Type B pancreatic cell (in vitro differentiated cells): ENCODE results near the gene ILKAP. TPM values are rescaled to one million over a fixed set of nuclear protein-coding genes. Genes with fewer than 3 reads are reported as not detected.

Experiments
- DNase-seq: peaks from one replicate; pipeline ENCODE4 v3.0.0; 2021; ENCODE audit warnings: mixed read lengths; ENCODE audit not compliant: unreplicated experiment; ENCODE audit errors: extremely low spot score
- H3K27ac Mint-ChIP-seq: 2 replicates; pipeline ENCODE4 v1.8.0; 2021; ENCODE audit warnings: mild to moderate bottlenecking, mixed read lengths
- H3K27me3 Mint-ChIP-seq: 2 replicates; pipeline ENCODE4 v1.8.0; 2021; ENCODE audit warnings: mixed read lengths
- H3K36me3 Mint-ChIP-seq: 2 replicates; pipeline ENCODE4 v1.8.0; 2021; ENCODE audit warnings: mixed read lengths
- H3K4me1 Mint-ChIP-seq: one replicate; pipeline ENCODE4 v1.8.0; 2021; ENCODE audit warnings: mixed read lengths; ENCODE audit not compliant: unreplicated experiment
- H3K4me3 Mint-ChIP-seq: 2 replicates; pipeline ENCODE4 v1.8.0; 2021; ENCODE audit warnings: mild to moderate bottlenecking, mixed read lengths
- H3K9me3 Mint-ChIP-seq: 2 replicates; pipeline ENCODE4 v1.8.0; 2021; ENCODE audit warnings: mixed read lengths
- CTCF ChIP-seq: fragments of 200-600 bp; sonication (generic); conservative IDR thresholded peaks from 2 replicates; pipeline ENCODE4 v1.5.0; 2021; ENCODE audit warnings: antibody characterized with exemption, mild to moderate bottlenecking
- total RNA-seq: library from RNA; stranded (reverse); gene quantifications from 2 replicates; pipeline ENCODE4 v1.2.1, GENCODE V29; 2021; ENCODE audit warnings: low replicate concordance

Gene ILKAP
- total RNA-seq, 1 donor from 2014 or later: 50.4 TPM

GRCh38 chr2:238238311-238238765, 34.8 kb upstream of the ILKAP start:
- Mint-ChIP-seq H3K4me1 (peaks cover 7% of the 10 kb centered on the region), H3K27me3 (peaks cover 43% of the 10 kb centered on the region), H3K9me3 (no peaks in the 10 kb centered on the region), H3K4me3 (peak overlapping the region; percentile 71), H3K27ac (no peak overlapping the region), H3K36me3 (no peaks in the 10 kb centered on the region)
- no peak for TF ChIP-seq CTCF
- no peak for DNase-seq

- H3K4me3 Mint-ChIP-seq: peak overlapping the region; percentile 69
- no peak overlapping the region for H3K27ac Mint-ChIP-seq
- no peak for TF ChIP-seq CTCF
- H3K9me3 Mint-ChIP-seq: no peaks in the 10 kb centered on the region
- H3K4me1 Mint-ChIP-seq: peaks cover 7% of the 10 kb centered on the region
- no peaks in the 10 kb centered on the region for H3K36me3 Mint-ChIP-seq
- no peak for DNase-seq
- H3K27me3 Mint-ChIP-seq: peaks cover 46% of the 10 kb centered on the region
These were observed 34.1 kb upstream of the ILKAP start for GRCh38 chr2:238237431-238238135.

GRCh38 chr2:238236571-238236970, 33.1 kb upstream of the ILKAP start:
- peak overlapping the region; percentile 40 for H3K4me3 Mint-ChIP-seq
- H3K9me3 Mint-ChIP-seq: no peaks in the 10 kb centered on the region
- no peak for TF ChIP-seq CTCF
- no peak overlapping the region for H3K27ac Mint-ChIP-seq
- peaks cover 49% of the 10 kb centered on the region for H3K27me3 Mint-ChIP-seq
- no peaks in the 10 kb centered on the region for H3K36me3 Mint-ChIP-seq
- no peak for DNase-seq
- no peaks in the 10 kb centered on the region for H3K4me1 Mint-ChIP-seq

- no peak for TF ChIP-seq CTCF
- Mint-ChIP-seq H3K27ac (no peak overlapping the region), H3K27me3 (peaks cover 52% of the 10 kb centered on the region), H3K4me3 (peak overlapping the region; percentile 40), H3K4me1 (no peaks in the 10 kb centered on the region), H3K9me3 (no peaks in the 10 kb centered on the region), H3K36me3 (no peaks in the 10 kb centered on the region)
- no peak for DNase-seq
These were observed 32.4 kb upstream of the ILKAP start for GRCh38 chr2:238235856-238236255.

- DNase-seq: no peak
- peak overlapping the region; percentile 40 for H3K4me3 Mint-ChIP-seq
- peaks cover 4% of the 10 kb centered on the region for H3K4me1 Mint-ChIP-seq
- H3K36me3 Mint-ChIP-seq: no peaks in the 10 kb centered on the region
- H3K9me3 Mint-ChIP-seq: no peaks in the 10 kb centered on the region
- H3K27ac Mint-ChIP-seq: no peak overlapping the region
- peaks cover 56% of the 10 kb centered on the region for H3K27me3 Mint-ChIP-seq
- TF ChIP-seq CTCF: no peak
These were observed 31.8 kb upstream of the ILKAP start for GRCh38 chr2:238235331-238235732.
